UCSD-AML1 (cell line): ENCODE data around the gene ACTRT1.

Source experiments
- DNase-seq: peaks from one replicate; lab custom pipeline; 2025; ENCODE audit not compliant: unreplicated experiment; lab: John Stamatoyannopoulos, UW

The ACTRT1 gene

DNA sequence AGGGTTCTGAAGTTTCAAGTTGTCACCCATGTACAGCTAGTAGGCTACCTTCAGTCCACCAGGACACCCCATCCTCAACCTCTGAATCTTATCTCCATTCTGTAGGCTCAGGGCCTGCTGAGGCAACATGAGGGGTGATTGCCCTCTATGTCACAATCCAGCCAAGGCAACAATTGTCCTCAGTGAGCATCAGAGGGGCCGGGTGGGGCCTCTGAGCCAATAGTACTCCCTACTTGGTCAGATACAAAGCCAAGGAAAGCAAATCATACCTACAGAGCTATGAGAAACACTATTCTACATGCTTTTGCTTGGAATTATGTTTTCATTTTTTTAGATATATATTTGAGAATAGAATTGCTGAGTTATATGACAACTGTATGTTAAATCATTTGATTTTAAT, at the start of gene ACTRT1:
TSS of gene ACTRT1 (minus strand) at position 101 of the 400 bp plus-strand sequence. CDS start 197 bp downstream, outside the sequence.
- DNase-seq = no peak

GRCh38 chrX:128078545-128078944, 26.3 kb upstream of the ACTRT1 start:
- no peak for DNase-seq

DNA sequence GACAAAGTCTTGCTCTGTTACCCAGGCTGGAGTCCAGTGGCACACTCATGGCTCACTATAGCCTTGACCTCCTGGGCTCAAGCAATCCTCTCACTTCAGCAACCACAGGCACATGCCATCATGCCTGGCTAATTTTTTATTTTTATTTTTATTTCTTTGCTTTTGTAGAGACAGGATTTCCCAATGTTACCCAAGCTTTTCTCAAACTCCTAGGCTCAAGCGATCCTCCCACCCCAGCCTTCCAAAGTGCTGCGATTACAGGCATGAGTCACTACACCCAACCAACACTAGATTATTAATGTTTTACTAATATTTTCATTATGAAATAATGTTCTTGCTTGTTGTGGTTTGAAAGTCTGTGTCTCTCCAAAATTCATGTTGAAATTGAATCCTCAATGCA, 5.2 kb upstream of the ACTRT1 start:
- DNase-seq = no peak

GRCh38 chrX:128051526-128051925, 677 bp downstream of the ACTRT1 start:
- DNase-seq = no peak

GRCh38 chrX:128035318-128035717, 16.9 kb downstream of the ACTRT1 start:
- no peak for DNase-seq

- DNase-seq = no peak
Observed at GRCh38 chrX:128021566-128021965, 30.6 kb downstream of the ACTRT1 start.

DNA sequence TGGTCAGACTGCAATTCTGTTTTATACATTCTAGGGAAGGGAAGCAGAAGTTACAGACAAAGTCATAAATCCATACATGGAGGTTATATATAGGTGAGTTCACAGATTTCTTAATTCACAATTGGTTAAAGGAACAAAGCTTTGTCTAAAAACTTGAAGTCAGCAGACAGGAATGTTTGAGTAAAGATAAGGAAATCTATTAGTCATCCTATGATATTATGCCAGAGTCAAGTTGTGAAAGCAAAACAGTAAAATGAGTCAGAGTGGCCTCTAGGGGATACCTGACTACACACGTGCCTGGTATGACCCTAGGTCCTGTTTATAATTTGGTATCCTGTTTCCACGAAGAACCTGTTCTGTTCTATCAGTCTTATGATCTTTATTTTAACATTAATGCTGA, 31.5 kb downstream of the ACTRT1 start:
- no peak for DNase-seq

DNA sequence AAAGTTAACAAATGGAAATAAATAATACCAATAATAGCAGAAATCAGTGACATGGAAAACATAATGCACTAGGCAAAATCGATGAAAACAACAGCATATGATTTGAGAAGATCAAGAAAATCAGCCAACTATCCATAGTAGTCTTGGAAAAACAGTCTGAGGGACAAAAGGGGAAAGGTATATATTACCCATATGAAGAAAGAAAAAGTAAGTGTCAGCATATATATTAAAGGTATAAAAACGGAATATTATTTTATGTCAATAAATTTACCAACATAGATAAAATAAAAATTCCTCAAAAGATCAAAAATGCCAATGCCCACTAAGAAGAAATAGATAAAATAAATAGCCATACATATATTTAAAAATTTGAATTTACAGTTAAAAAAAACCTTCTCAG, 33.0 kb downstream of the ACTRT1 start:
- DNase-seq = no peak

- no peak for DNase-seq
Observed at GRCh38 chrX:128012015-128012414, 40.2 kb downstream of the ACTRT1 start.

GRCh38 chrX:128007882-128008281, 44.3 kb downstream of the ACTRT1 start:
- DNase-seq = no peak
